Stomach (tissue), 4 donors: ENCODE results near the gene FLYWCH1.

Experiments
- EP300 ChIP-seq: sonication (generic); formaldehyde crosslinking; IDR thresholded peaks from one replicate; pipeline ENCODE4 v1.6.1; 2017; ENCODE audit warnings: antibody characterized with exemption
- POLR2A ChIP-seq, 4 donors: fragments of 450-650 bp; IDR thresholded peaks; one replicate each; pipeline ENCODE4 v1.6.1; 2016; ENCODE audit warnings: antibody characterized with exemption in 4 of 4, control low read depth in 2 of 4, mild to moderate bottlenecking in 1 of 4, moderate library complexity in 1 of 4
- POLR2AphosphoS5 ChIP-seq, 3 donors: sonication (generic); formaldehyde crosslinking; IDR thresholded peaks; one replicate each; pipeline ENCODE4 v1.6.1; 2016; ENCODE audit warnings: antibody characterized with exemption in 3 of 3
- TF ChIP-seq, protein P1 (sequence below), 7 experiments: fragments of 450-650 bp in 4 of 7; fragments of 200-600 bp in 3 of 7; sonication (generic) in 3 of 7; IDR thresholded peaks; one replicate each; pipeline ENCODE4 v1.5.1; 2016 to 2019; ENCODE audit warnings: antibody characterized with exemption in 7 of 7, control low read depth in 2 of 7, mild to moderate bottlenecking in 1 of 7

DNA sequence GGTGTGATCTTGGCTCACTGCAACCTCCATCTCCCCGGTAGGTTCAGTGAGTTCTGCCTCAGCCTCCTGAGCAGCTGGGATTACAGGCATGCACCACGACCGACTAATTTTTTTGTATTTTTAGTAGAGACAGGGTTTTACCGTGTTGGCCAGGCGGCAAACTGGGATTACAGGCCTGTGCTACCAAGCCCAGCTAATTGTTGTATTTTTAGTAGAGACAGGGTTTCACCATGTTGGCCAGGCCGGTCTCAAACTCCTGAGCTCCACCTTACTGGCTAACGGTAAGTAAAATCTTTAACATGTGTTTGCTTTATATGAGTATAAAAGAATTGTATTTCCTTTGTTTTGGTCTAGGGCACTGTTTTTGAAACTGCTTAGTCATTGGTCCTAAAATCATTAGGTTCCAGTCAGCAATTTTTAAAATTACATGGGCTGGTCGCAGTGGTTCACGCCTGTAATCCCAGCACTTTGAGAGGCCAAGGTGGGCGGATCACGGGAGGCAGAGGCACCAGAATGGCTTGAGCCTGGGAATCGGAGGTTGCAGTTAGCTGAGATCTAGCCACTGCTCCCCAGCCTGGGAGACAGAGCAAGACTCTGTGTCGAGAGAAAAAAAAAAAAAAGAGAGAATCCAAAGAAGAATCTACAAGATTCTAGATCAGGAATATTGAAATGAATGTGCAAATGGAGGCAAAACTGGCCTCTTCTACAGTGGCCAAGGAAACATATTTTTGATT, 3.6 kb downstream of the FLYWCH1 start:
- TF ChIP-seq POLR2A (IDR thresholded peaks at IDR 0.05) = no peak
- TF ChIP-seq, protein P1, sequence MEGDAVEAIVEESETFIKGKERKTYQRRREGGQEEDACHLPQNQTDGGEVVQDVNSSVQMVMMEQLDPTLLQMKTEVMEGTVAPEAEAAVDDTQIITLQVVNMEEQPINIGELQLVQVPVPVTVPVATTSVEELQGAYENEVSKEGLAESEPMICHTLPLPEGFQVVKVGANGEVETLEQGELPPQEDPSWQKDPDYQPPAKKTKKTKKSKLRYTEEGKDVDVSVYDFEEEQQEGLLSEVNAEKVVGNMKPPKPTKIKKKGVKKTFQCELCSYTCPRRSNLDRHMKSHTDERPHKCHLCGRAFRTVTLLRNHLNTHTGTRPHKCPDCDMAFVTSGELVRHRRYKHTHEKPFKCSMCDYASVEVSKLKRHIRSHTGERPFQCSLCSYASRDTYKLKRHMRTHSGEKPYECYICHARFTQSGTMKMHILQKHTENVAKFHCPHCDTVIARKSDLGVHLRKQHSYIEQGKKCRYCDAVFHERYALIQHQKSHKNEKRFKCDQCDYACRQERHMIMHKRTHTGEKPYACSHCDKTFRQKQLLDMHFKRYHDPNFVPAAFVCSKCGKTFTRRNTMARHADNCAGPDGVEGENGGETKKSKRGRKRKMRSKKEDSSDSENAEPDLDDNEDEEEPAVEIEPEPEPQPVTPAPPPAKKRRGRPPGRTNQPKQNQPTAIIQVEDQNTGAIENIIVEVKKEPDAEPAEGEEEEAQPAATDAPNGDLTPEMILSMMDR (IDR thresholded peaks at IDR 0.05) = no peak
- no peak for TF ChIP-seq EP300
- no peak for TF ChIP-seq POLR2AphosphoS5 (IDR thresholded peaks at IDR 0.05)
